HepG2 (cell line): ENCODE measurements around the gene COL5A2. TPM values are rescaled to one million over a fixed set of nuclear protein-coding genes. Genes with fewer than 3 reads are reported as not detected.

ENCODE experiments used
- ATAC-seq: fragments of 200-7000 bp; cut with Tn5 transposase; 3 replicates; pipeline ENCODE4 v1.9.1; 2020; ENCODE audit warnings: mild to moderate bottlenecking, moderate library complexity
- BruUV-seq: library from RNA; stranded (reverse); fragments of 400-500 nt; replicated peaks from 2 replicates; lab custom pipeline; 2021; lab: Mats Ljungman, UMichigan
- CTCF ChIA-PET: fragments of 300-600 bp; formaldehyde crosslinking; extraction: SDS; loops from one replicate; lab custom pipeline; 2021; ENCODE audit warnings: low total read pairs, inconsistent platforms, low intra/inter-chr PET ratio; lab: Yijun Ruan, JAX
- POLR2A ChIA-PET: fragments of 350-600 bp; sonication (Branson Sonifier 250); formaldehyde crosslinking; loops from one replicate; lab custom pipeline; 2020; ENCODE audit warnings: antibody characterized with exemption, inconsistent platforms; lab: Yijun Ruan, JAX
- DNase-seq: peaks from one replicate; pipeline ENCODE4 v3.0.0-alpha.2; 2015; ENCODE audit warnings: low spot score
- FAIRE-seq: peaks from 3 replicates; lab custom pipeline; 2011; peaks lifted over from hg19 to GRCh38; lab: Jason Lieb, UNC
- H2AFZ ChIP-seq: one replicate; pipeline ENCODE4 v1.6.1; 2011; ENCODE audit warnings: low read length, inconsistent platforms
- H3K27ac ChIP-seq: fragments of 300-600 bp; 3 replicates; pipeline ENCODE4 v1.8.0; 2011; ENCODE audit warnings: mixed run types, mild to moderate bottlenecking, mixed read lengths, low read length, inconsistent platforms; ENCODE audit not compliant: insufficient read depth; ENCODE audit errors: extremely low read length
- H3K27me3 ChIP-seq, 2 experiments: fragments of 200-600 bp in 1 of 2; 2 replicates in 1 of 2; 3 replicates in 1 of 2; pipeline versions ENCODE4 v1.6.0 to v1.8.0; 2011; ENCODE audit warnings: low read length in 2 of 2, mild to moderate bottlenecking in 2 of 2, moderate library complexity in 2 of 2, inconsistent platforms in 1 of 2; ENCODE audit not compliant: insufficient read depth in 2 of 2, control insufficient read depth in 1 of 2
- H3K36me3 ChIP-seq, 2 experiments: fragments of 200-600 bp in 1 of 2; replicated peaks in 1 of 2; 2 replicates in 1 of 2; 3 replicates in 1 of 2; pipeline versions ENCODE4 v1.5.1 to v1.8.0; 2011; ENCODE audit warnings: low read length in 2 of 2, inconsistent platforms in 1 of 2; ENCODE audit not compliant: insufficient read depth in 2 of 2, control insufficient read depth in 1 of 2
- H3K4me1 ChIP-seq: 2 replicates; pipeline ENCODE4 v1.5.1; 2012; ENCODE audit warnings: low read length, inconsistent platforms; ENCODE audit not compliant: insufficient read depth
- H3K4me2 ChIP-seq: 2 replicates; pipeline ENCODE4 v1.6.0; 2011; ENCODE audit warnings: low read depth, low read length, inconsistent platforms
- H3K4me3 ChIP-seq, 3 experiments: fragments of 200-600 bp in 1 of 3; sonication (generic), shearing (Covaris generic) in 1 of 3; replicated peaks in 1 of 3; 2 replicates each; pipeline ENCODE4 v1.5.1; 2011 to 2016; ENCODE audit warnings: low read length in 3 of 3, inconsistent platforms in 2 of 3, low read depth in 2 of 3, mild to moderate bottlenecking in 2 of 3, control low read depth in 1 of 3, mixed read lengths in 1 of 3; ENCODE audit not compliant: insufficient read depth in 1 of 3
- H3K79me2 ChIP-seq: one replicate; pipeline ENCODE4 v1.6.1; 2011; ENCODE audit warnings: low read length, inconsistent platforms; ENCODE audit not compliant: insufficient read depth
- H3K9ac ChIP-seq: 2 replicates; pipeline ENCODE4 v1.6.0; 2011; ENCODE audit warnings: mild to moderate bottlenecking, low read depth, low read length, inconsistent platforms; ENCODE audit not compliant: insufficient read depth
- H3K9me3 ChIP-seq: 2 replicates; pipeline ENCODE4 v1.5.1; 2012; ENCODE audit warnings: mild to moderate bottlenecking, low read length
- H4K20me1 ChIP-seq: 2 replicates; pipeline ENCODE4 v1.6.0; 2011; ENCODE audit warnings: inconsistent platforms, mild to moderate bottlenecking, low read length, moderate library complexity; ENCODE audit not compliant: insufficient read depth
- ATF3 ChIP-seq: sonication (generic); formaldehyde crosslinking; IDR thresholded peaks from 2 replicates; pipeline ENCODE4 v1.4.0; 2020; ENCODE audit warnings: missing genetic modification reagents
- DMTF1 ChIP-seq: sonication (generic); formaldehyde crosslinking; IDR thresholded peaks from 2 replicates; pipeline ENCODE4 v1.4.0; 2020; ENCODE audit warnings: mild to moderate bottlenecking, missing genetic modification reagents
- FOXA3 ChIP-seq: IDR thresholded peaks from 2 replicates; pipeline ENCODE4 v1.6.1; 2016; ENCODE audit warnings: missing genetic modification reagents, missing compliant biosample characterization
- FOXK1 ChIP-seq: sonication (generic); formaldehyde crosslinking; IDR thresholded peaks from 2 replicates; pipeline ENCODE4 v1.4.0; 2020; ENCODE audit warnings: low read depth, missing genetic modification reagents, borderline replicate concordance
- MED13 ChIP-seq: sonication (generic); formaldehyde crosslinking; IDR thresholded peaks from 2 replicates; pipeline ENCODE4 v1.5.0; 2020; ENCODE audit warnings: missing genetic modification reagents
- NONO ChIP-seq, 2 experiments: fragments of 450-650 bp in 1 of 2; sonication (generic) in 1 of 2; formaldehyde crosslinking in 1 of 2; IDR thresholded peaks in 1 of 2; conservative IDR thresholded peaks in 1 of 2; 2 replicates each; pipeline versions ENCODE4 v1.6.1 to v1.8.0; 2017 to 2022; ENCODE audit warnings: mild to moderate bottlenecking in 1 of 2, missing genetic modification reagents in 1 of 2, moderate library complexity in 1 of 2
- RBM22 ChIP-seq: fragments of 200-400 bp; formaldehyde crosslinking; optimal IDR thresholded peaks from 2 replicates; pipeline ENCODE3; 2017; ENCODE audit warnings: mild to moderate bottlenecking, low read length, moderate library complexity
- SYNCRIP ChIP-seq: fragments of 200-400 bp; formaldehyde crosslinking; IDR thresholded peaks from 2 replicates; pipeline ENCODE4 v1.6.1; 2018; ENCODE audit warnings: mild to moderate bottlenecking, low read depth, low read length; ENCODE audit not compliant: insufficient read depth
- TEAD3 ChIP-seq: optimal IDR thresholded peaks from 2 replicates; pipeline ENCODE3; 2016; ENCODE audit warnings: borderline replicate concordance
- ZBTB46 ChIP-seq: sonication (generic); formaldehyde crosslinking; IDR thresholded peaks from 2 replicates; pipeline ENCODE4 v1.4.0; 2020; ENCODE audit warnings: mild to moderate bottlenecking, missing genetic modification reagents, borderline replicate concordance
- ZC3H4 ChIP-seq: sonication (generic); formaldehyde crosslinking; IDR thresholded peaks from 2 replicates; pipeline ENCODE4 v1.4.0; 2020; ENCODE audit warnings: missing genetic modification reagents, borderline replicate concordance
- ZNF260 ChIP-seq: sonication (generic); formaldehyde crosslinking; IDR thresholded peaks from 2 replicates; pipeline ENCODE4 v1.4.0; 2020; ENCODE audit warnings: missing genetic modification reagents, low read depth, mild to moderate bottlenecking, borderline replicate concordance
- ZNF790 ChIP-seq: sonication (generic); formaldehyde crosslinking; IDR thresholded peaks from 2 replicates; pipeline ENCODE4 v1.8.0; 2022; ENCODE audit warnings: missing genetic modification reagents, mild to moderate bottlenecking, borderline replicate concordance
- WGBS: methylation state at CpG from one replicate; pipeline ENCODE4 v1.1.6; 2017; ENCODE audit warnings: low lambda C conversion rate; 5-methylcytosine and 5-hydroxymethylcytosine counted together
- in situ Hi-C: cut with HindIII; loops from 2 replicates; pipeline ENCODE4 v1.10.0; 2017; ENCODE audit warnings: low pct_unique_long_range_greater_than_20kb; ENCODE audit not compliant: extremely low pct_ligation_motif_present
- intact Hi-C: fragments of 100-400 bp; cut with micrococcal nuclease; formaldehyde crosslinking; loops from one replicate; pipeline ENCODE4 v1.10.0; 2022; ENCODE audit not compliant: unreplicated experiment
- polyA plus RNA-seq, 8 experiments: library from polyadenylated mRNA; depleted of rRNA in 3 of 8; stranded (reverse) in 7 of 8; unstranded in 1 of 8; fragments of >200 nt; fragmentation: Illumina TruSeq in 4 of 8; extraction: Trizol in 4 of 8; gene quantifications; 2 replicates each; pipeline versions ENCODE4 v1.2.1 to v1.2.3, GENCODE V29; 2011 to 2016; ENCODE audit warnings: low read depth in 4 of 8, missing spikeins in 1 of 8, mixed read lengths in 1 of 8; ENCODE audit not compliant: insufficient read depth in 1 of 8
- total RNA-seq, 5 experiments: library from RNA; depleted of rRNA; stranded (reverse); fragments of >200 nt; fragmentation: Illumina TruSeq; extraction: Trizol; gene quantifications; 2 replicates each; pipeline ENCODE4 v1.2.3, GENCODE V29; 2016; ENCODE audit warnings: low read depth in 1 of 5

The COL5A2 gene
- total and polyA plus RNA-seq, 2 of the 13 experiments (the other 11 are each of a cell fraction or from before 2014, with no cell fraction given) = 0.83 to 1.5 TPM

- H3K36me3 ChIP-seq = no peaks in the 10 kb centered on the region
- TF ChIP-seq RBM22 = no peak
- no peak for TF ChIP-seq ZNF790
- WGBS = 90% methylated on average over 1 of the region's 1 CpG
- H3K27me3 ChIP-seq = no peaks in the 10 kb centered on the region
- no peak overlapping the region for H2AFZ ChIP-seq
- no peaks in the 10 kb centered on the region for H3K79me2 ChIP-seq
- H3K9ac ChIP-seq = no peak overlapping the region
- H3K27ac ChIP-seq = no peak overlapping the region
- H3K4me1 ChIP-seq = 0 out of 2 replicates have a peak, but pooled peaks cover 5% of the 10 kb centered on the region
- BruUV-seq = no TSS peak
- POLR2A ChIA-PET = no interaction called here
- FAIRE-seq (no peak), ATAC-seq (no peak), DNase-seq (no peak)
- H4K20me1 ChIP-seq = no peaks in the 10 kb centered on the region
- in situ Hi-C loops (no loop called here), intact Hi-C loops (no loop called here)
- H3K4me2 ChIP-seq = no peak overlapping the region
- H3K9me3 ChIP-seq = no peaks in the 10 kb centered on the region
- H3K4me3 ChIP-seq = no peak overlapping the region
- CTCF ChIA-PET = no interaction called here
Measured at GRCh38 chr2:189171956-189172609, 7.5 kb downstream of the COL5A2 start.

- no peak for DNase-seq
- CTCF ChIA-PET = no interaction called here
- no peak for FAIRE-seq
- no peaks in the 10 kb centered on the region for H3K27me3 ChIP-seq
- H3K4me3 ChIP-seq = no peak overlapping the region
- H2AFZ ChIP-seq = no peak overlapping the region
- in situ Hi-C loops = no loop called here
- H3K27ac ChIP-seq = no peak overlapping the region
- no peaks in the 10 kb centered on the region for H3K79me2 ChIP-seq
- no peak overlapping the region for H3K9ac ChIP-seq
- no peaks in the 10 kb centered on the region for H4K20me1 ChIP-seq
- H3K36me3 ChIP-seq = no peaks in the 10 kb centered on the region
- 0 out of 2 replicates have a peak, but pooled peaks cover 5% of the 10 kb centered on the region for H3K4me1 ChIP-seq
- peak; percentile 61 for ATAC-seq
- BruUV-seq = no TSS peak
- WGBS = 57% methylated on average over 2 of the region's 2 CpGs
- no peak overlapping the region for H3K4me2 ChIP-seq
- no peaks in the 10 kb centered on the region for H3K9me3 ChIP-seq
- intact Hi-C loops = no loop called here
- POLR2A ChIA-PET = no interaction called here
- TF ChIP-seq ZBTB46 (CRISPR knock-in tag) (no peak), ZC3H4 (CRISPR knock-in tag) (no peak), TEAD3 (CRISPR knock-in tag) (no peak), DMTF1 (CRISPR knock-in tag) (no peak), ATF3 (CRISPR knock-in tag) (no peak), NONO (IDR thresholded peaks at IDR 0.05) (no peak), NONO (CRISPR knock-in tag; conservative IDR thresholded peaks at IDR 0.05) (no peak), FOXA3 (no peak), ZNF260 (CRISPR knock-in tag) (no peak), FOXK1 (CRISPR knock-in tag) (no peak), SYNCRIP (no peak), MED13 (CRISPR knock-in tag) (no peak)
Measured at GRCh38 chr2:189168856-189169499, 10.6 kb downstream of the COL5A2 start.
